ENCODE results near the gene UBXN10.

DNA sequence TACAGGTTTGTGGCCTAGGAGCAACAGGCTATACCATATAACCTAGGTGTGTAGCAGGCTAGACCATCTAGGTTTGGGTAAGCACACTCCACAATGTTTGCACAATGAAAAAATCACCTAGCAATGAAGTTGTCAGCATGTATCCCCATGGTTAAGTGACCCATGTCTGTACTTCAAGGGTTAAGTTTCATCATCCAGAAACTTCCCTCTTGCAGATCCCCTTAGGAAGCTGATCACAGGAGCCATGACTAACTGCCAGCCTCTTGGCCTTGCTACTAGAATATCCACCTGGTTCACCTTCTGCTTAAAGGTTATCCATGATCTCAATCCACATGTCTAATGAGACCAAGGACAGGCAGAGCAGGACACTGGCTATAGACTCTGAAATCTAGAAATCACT lies 3.5 kb upstream of the UBXN10 start:
- TF ChIP-seq, protein P1, sequence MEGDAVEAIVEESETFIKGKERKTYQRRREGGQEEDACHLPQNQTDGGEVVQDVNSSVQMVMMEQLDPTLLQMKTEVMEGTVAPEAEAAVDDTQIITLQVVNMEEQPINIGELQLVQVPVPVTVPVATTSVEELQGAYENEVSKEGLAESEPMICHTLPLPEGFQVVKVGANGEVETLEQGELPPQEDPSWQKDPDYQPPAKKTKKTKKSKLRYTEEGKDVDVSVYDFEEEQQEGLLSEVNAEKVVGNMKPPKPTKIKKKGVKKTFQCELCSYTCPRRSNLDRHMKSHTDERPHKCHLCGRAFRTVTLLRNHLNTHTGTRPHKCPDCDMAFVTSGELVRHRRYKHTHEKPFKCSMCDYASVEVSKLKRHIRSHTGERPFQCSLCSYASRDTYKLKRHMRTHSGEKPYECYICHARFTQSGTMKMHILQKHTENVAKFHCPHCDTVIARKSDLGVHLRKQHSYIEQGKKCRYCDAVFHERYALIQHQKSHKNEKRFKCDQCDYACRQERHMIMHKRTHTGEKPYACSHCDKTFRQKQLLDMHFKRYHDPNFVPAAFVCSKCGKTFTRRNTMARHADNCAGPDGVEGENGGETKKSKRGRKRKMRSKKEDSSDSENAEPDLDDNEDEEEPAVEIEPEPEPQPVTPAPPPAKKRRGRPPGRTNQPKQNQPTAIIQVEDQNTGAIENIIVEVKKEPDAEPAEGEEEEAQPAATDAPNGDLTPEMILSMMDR (IDR thresholded peaks at IDR 0.05) = no peak
- TF ChIP-seq POLR2A (IDR thresholded peaks at IDR 0.05) = no peak
